Measurements from ENCODE around the gene SLC10A3. TPM values are rescaled to one million over a fixed set of nuclear protein-coding genes. Genes with fewer than 3 reads are reported as not detected.

The SLC10A3 gene
- total RNA-seq, 1 donor from 2014 or later, result 13.9 TPM

DNA sequence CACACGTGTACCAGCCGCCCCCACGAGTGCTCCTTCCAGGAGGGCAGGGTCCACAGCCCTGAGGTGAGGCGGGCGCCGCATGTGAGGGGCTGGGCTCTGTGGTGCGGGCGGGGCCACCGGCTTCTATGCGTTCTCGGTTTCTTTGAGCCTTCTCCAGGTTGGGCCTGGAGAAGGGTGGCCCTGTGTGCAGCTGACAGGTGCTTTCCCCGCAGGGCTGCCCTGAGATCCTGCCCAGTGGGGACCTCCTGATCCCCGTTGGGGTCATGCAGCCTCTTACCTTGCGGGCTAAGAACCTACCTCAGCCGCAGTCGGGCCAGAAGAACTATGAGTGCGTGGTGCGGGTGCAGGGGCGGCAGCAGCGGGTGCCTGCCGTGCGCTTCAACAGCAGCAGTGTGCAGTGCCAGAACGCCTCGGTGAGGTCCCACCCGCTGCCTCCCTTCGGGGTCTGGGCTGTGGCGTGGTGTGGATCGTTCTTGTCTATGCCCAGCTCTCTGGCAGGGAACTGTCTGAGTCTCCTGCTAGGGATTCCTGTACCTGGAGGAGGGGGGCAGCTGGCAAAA lies 25.5 kb downstream of the SLC10A3 start:
- no peaks in the 10 kb centered on the region for H3K4me1 Mint-ChIP-seq (ENCODE audit: unreplicated experiment)
- no peaks in the 10 kb centered on the region for H3K9me3 Mint-ChIP-seq (ENCODE audit: unreplicated experiment)
- no peak overlapping the region for H3K4me3 Mint-ChIP-seq (ENCODE audit: unreplicated experiment)
- TF ChIP-seq, protein P1, sequence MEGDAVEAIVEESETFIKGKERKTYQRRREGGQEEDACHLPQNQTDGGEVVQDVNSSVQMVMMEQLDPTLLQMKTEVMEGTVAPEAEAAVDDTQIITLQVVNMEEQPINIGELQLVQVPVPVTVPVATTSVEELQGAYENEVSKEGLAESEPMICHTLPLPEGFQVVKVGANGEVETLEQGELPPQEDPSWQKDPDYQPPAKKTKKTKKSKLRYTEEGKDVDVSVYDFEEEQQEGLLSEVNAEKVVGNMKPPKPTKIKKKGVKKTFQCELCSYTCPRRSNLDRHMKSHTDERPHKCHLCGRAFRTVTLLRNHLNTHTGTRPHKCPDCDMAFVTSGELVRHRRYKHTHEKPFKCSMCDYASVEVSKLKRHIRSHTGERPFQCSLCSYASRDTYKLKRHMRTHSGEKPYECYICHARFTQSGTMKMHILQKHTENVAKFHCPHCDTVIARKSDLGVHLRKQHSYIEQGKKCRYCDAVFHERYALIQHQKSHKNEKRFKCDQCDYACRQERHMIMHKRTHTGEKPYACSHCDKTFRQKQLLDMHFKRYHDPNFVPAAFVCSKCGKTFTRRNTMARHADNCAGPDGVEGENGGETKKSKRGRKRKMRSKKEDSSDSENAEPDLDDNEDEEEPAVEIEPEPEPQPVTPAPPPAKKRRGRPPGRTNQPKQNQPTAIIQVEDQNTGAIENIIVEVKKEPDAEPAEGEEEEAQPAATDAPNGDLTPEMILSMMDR (IDR thresholded peaks at IDR 0.05; ENCODE audit: unreplicated experiment), result no peak
- H3K27me3 Mint-ChIP-seq (ENCODE audit: unreplicated experiment), result no peaks in the 10 kb centered on the region
- no peak for DNase-seq (ENCODE audit: low spot score)
- peaks cover 5% of the 10 kb centered on the region for H3K36me3 Mint-ChIP-seq (ENCODE audit: low read depth, unreplicated experiment)
- H3K27ac Mint-ChIP-seq (ENCODE audit: unreplicated experiment), result no peak overlapping the region

DNA sequence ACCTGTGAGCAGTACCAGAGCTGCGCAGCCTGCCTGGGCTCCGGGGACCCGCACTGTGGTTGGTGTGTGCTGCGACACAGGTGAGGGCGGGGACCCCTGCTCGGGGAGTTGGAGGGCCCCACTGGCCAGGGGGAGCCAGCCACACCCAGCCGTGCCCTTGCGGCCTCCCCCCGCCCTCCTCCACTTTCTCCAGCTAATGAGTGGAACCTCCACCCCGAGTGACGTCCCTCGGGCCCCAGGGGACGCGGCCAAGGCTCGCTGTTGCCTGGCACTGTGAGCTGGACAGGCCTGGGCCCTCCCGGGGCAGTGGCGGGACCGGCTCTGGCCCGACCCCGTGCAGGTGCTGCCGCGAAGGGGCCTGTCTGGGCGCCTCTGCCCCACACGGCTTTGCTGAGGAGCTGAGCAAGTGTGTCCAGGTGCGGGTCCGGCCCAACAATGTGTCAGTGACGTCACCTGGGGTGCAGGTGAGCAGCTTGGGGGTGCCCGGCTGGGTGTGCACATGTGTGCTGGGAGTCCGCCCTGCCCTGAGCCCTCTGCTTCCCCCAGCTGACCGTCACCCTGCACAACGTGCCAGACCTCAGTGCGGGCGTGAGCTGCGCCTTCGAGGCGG lies 26.7 kb downstream of the SLC10A3 start:
- Mint-ChIP-seq H3K27ac (ENCODE audit: unreplicated experiment) (no peak overlapping the region), H3K27me3 (ENCODE audit: unreplicated experiment) (no peaks in the 10 kb centered on the region), H3K9me3 (ENCODE audit: unreplicated experiment) (no peaks in the 10 kb centered on the region), H3K36me3 (ENCODE audit: low read depth, unreplicated experiment) (peaks cover 5% of the 10 kb centered on the region), H3K4me3 (ENCODE audit: unreplicated experiment) (no peak overlapping the region), H3K4me1 (ENCODE audit: unreplicated experiment) (no peaks in the 10 kb centered on the region)
- TF ChIP-seq, protein P1 (IDR thresholded peaks at IDR 0.05; ENCODE audit: unreplicated experiment), result no peak
- no peak for DNase-seq (ENCODE audit: low spot score)

DNA sequence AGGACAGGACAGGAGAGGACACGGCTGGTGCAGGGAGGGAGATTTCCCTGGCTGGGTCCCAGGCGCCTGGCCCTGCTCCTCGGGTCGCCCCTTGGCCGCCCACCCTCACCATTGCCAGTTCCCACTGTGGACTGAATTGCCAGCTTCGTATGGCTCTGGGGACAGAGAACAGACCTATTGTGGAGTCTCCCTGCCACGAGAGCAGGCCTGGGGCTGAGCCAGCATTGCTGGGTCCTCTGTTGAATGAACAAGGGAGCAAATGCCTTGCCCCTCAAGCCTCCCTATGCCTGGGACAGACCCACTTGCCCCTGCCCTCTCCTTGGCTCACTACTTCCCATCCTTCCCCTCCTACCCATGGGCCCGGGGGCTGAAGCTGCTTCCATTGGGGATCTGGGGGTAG lies 28.0 kb downstream of the SLC10A3 start:
- no peak overlapping the region for H3K27ac Mint-ChIP-seq (ENCODE audit: unreplicated experiment)
- DNase-seq (ENCODE audit: low spot score), result no peak
- H3K4me1 Mint-ChIP-seq (ENCODE audit: unreplicated experiment), result peaks cover 1% of the 10 kb centered on the region
- H3K27me3 Mint-ChIP-seq (ENCODE audit: unreplicated experiment), result peaks cover under 1% of the 10 kb centered on the region
- H3K9me3 Mint-ChIP-seq (ENCODE audit: unreplicated experiment), result no peaks in the 10 kb centered on the region
- TF ChIP-seq, protein P1 (IDR thresholded peaks at IDR 0.05; ENCODE audit: unreplicated experiment), result no peak
- no peak overlapping the region for H3K4me3 Mint-ChIP-seq (ENCODE audit: unreplicated experiment)
- peaks cover 6% of the 10 kb centered on the region for H3K36me3 Mint-ChIP-seq (ENCODE audit: low read depth, unreplicated experiment)

DNA sequence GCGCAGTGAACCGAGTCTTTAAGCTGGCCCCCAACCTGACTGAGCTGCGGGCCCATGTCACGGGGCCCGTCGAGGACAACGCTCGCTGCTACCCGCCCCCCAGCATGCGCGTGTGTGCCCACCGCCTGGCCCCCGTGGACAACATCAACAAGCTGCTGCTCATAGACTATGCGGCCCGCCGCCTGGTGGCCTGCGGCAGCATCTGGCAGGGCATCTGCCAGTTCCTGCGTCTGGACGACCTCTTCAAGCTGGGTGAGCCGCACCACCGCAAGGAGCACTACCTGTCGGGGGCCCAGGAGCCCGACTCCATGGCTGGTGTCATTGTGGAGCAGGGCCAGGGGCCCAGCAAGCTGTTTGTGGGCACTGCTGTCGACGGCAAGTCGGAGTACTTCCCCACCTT lies 30.1 kb downstream of the SLC10A3 start:
- H3K27ac Mint-ChIP-seq (ENCODE audit: unreplicated experiment), result no peak overlapping the region
- H3K9me3 Mint-ChIP-seq (ENCODE audit: unreplicated experiment), result no peaks in the 10 kb centered on the region
- peaks cover 9% of the 10 kb centered on the region for H3K36me3 Mint-ChIP-seq (ENCODE audit: low read depth, unreplicated experiment)
- peaks cover 3% of the 10 kb centered on the region for H3K4me1 Mint-ChIP-seq (ENCODE audit: unreplicated experiment)
- TF ChIP-seq, protein P1 (IDR thresholded peaks at IDR 0.05; ENCODE audit: unreplicated experiment), result no peak
- no peak for DNase-seq (ENCODE audit: low spot score)
- no peak overlapping the region for H3K4me3 Mint-ChIP-seq (ENCODE audit: unreplicated experiment)
- peaks cover 2% of the 10 kb centered on the region for H3K27me3 Mint-ChIP-seq (ENCODE audit: unreplicated experiment)

DNA sequence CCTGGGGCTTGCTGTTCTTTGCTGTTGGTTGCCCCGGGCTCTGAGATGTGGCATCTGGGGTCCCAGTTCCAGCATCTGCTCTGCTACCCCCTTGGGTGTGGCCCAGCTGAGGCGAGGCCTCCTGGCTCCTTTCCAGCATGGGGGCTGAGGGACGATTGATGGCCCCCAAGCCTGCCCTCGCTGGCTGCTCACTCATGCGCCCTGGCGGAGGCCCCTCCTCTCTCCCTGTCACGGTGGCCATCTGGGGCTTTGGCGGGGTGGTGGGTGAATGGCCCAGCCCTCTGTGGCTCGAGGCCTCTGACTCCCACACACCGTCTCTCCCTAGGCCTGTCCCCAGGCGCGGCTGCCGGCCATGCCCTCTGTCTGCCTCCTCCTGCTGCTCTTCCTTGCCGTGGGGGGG lies 30.6 kb downstream of the SLC10A3 start:
- peaks cover 3% of the 10 kb centered on the region for H3K4me1 Mint-ChIP-seq (ENCODE audit: unreplicated experiment)
- H3K27me3 Mint-ChIP-seq (ENCODE audit: unreplicated experiment), result peaks cover 2% of the 10 kb centered on the region
- H3K36me3 Mint-ChIP-seq (ENCODE audit: low read depth, unreplicated experiment), result peaks cover 9% of the 10 kb centered on the region
- no peaks in the 10 kb centered on the region for H3K9me3 Mint-ChIP-seq (ENCODE audit: unreplicated experiment)
- no peak for DNase-seq (ENCODE audit: low spot score)
- H3K4me3 Mint-ChIP-seq (ENCODE audit: unreplicated experiment), result peak overlapping the region; percentile 31
- no peak overlapping the region for H3K27ac Mint-ChIP-seq (ENCODE audit: unreplicated experiment)
- TF ChIP-seq, protein P1 (IDR thresholded peaks at IDR 0.05; ENCODE audit: unreplicated experiment), result no peak

All from endothelial cell (in vitro differentiated cells).